Neural cell (in vitro differentiated cells): ENCODE results near the gene NOL3.

Experiments used
- EP300 ChIP-seq: fragments of 450-650 bp; conservative IDR thresholded peaks from 2 replicates; pipeline ENCODE4 v1.6.1; 2014; ENCODE audit warnings: antibody characterized with exemption, mild to moderate bottlenecking, moderate library complexity; ENCODE audit not compliant: poor library complexity, severe bottlenecking
- POLR2AphosphoS5 ChIP-seq: IDR thresholded peaks from 2 replicates; pipeline ENCODE4 v1.6.1; 2012
- SMC3 ChIP-seq: fragments of 450-650 bp; conservative IDR thresholded peaks from 2 replicates; pipeline ENCODE4 v1.6.1; 2014; ENCODE audit warnings: antibody characterized with exemption, mild to moderate bottlenecking, moderate library complexity; ENCODE audit not compliant: poor library complexity
- TAF1 ChIP-seq: IDR thresholded peaks from 2 replicates; pipeline ENCODE4 v1.6.1; 2012; ENCODE audit warnings: low read depth
- TF ChIP-seq, protein P1 (sequence below): fragments of 450-650 bp; IDR thresholded peaks from 2 replicates; pipeline ENCODE4 v1.5.1; 2014; ENCODE audit warnings: antibody characterized with exemption, mild to moderate bottlenecking, moderate library complexity; ENCODE audit not compliant: poor library complexity, severe bottlenecking
- TF ChIP-seq, protein P2 (sequence below): IDR thresholded peaks from 2 replicates; pipeline ENCODE4 v1.6.1; 2012; ENCODE audit warnings: borderline replicate concordance

DNA sequence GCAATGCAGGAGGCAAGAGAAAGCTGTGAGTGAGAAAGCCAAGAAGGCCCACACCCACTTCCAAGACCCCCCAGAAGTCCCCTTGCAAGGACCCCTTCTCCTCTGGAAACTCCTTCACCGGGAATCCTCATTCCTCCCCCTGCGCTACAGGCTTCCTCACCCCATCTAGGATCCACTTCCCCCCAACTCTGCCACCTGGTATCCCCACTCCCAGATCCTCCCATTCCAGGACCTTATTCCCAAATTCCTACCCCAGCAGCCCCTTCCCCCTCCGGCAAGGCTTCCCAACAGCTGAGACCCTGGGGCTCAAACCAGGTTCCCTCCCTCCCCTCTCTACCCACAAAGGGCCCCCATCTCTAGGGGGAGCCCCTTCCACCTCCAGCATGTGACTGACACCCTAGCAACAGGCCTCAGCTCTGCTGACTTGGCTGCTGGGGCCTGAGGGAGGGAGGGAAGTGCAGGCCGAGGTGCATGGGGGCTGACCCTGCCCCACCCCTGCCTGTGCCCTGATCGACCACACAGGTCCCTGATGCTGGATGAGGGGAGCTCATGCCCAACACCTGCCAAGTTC lies 3.7 kb upstream of the NOL3 start:
- TF ChIP-seq SMC3 (no peak), POLR2AphosphoS5 (no peak), TAF1 (no peak), EP300 (no peak)
- TF ChIP-seq, protein P1, sequence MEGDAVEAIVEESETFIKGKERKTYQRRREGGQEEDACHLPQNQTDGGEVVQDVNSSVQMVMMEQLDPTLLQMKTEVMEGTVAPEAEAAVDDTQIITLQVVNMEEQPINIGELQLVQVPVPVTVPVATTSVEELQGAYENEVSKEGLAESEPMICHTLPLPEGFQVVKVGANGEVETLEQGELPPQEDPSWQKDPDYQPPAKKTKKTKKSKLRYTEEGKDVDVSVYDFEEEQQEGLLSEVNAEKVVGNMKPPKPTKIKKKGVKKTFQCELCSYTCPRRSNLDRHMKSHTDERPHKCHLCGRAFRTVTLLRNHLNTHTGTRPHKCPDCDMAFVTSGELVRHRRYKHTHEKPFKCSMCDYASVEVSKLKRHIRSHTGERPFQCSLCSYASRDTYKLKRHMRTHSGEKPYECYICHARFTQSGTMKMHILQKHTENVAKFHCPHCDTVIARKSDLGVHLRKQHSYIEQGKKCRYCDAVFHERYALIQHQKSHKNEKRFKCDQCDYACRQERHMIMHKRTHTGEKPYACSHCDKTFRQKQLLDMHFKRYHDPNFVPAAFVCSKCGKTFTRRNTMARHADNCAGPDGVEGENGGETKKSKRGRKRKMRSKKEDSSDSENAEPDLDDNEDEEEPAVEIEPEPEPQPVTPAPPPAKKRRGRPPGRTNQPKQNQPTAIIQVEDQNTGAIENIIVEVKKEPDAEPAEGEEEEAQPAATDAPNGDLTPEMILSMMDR = no peak
- TF ChIP-seq, protein P2, sequence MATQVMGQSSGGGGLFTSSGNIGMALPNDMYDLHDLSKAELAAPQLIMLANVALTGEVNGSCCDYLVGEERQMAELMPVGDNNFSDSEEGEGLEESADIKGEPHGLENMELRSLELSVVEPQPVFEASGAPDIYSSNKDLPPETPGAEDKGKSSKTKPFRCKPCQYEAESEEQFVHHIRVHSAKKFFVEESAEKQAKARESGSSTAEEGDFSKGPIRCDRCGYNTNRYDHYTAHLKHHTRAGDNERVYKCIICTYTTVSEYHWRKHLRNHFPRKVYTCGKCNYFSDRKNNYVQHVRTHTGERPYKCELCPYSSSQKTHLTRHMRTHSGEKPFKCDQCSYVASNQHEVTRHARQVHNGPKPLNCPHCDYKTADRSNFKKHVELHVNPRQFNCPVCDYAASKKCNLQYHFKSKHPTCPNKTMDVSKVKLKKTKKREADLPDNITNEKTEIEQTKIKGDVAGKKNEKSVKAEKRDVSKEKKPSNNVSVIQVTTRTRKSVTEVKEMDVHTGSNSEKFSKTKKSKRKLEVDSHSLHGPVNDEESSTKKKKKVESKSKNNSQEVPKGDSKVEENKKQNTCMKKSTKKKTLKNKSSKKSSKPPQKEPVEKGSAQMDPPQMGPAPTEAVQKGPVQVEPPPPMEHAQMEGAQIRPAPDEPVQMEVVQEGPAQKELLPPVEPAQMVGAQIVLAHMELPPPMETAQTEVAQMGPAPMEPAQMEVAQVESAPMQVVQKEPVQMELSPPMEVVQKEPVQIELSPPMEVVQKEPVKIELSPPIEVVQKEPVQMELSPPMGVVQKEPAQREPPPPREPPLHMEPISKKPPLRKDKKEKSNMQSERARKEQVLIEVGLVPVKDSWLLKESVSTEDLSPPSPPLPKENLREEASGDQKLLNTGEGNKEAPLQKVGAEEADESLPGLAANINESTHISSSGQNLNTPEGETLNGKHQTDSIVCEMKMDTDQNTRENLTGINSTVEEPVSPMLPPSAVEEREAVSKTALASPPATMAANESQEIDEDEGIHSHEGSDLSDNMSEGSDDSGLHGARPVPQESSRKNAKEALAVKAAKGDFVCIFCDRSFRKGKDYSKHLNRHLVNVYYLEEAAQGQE = no peak
